WTC11 (cell line): ENCODE measurements around the gene ARSB.

Source experiments
- CTCF ChIP-seq: fragments of 200-600 bp; IDR thresholded peaks from 2 replicates; pipeline ENCODE4 v1.8.0; 2022; ENCODE audit warnings: antibody characterized with exemption
- USF2 ChIP-seq: sonication (generic); formaldehyde crosslinking; IDR thresholded peaks from 2 replicates; pipeline ENCODE4 v1.8.1; 2023; ENCODE audit warnings: mild to moderate bottlenecking, missing genetic modification reagents, moderate library complexity
- ZMAT4 ChIP-seq: fragments of 250-450 bp; sonication (Bioruptor Pico); IDR thresholded peaks from 2 replicates; pipeline ENCODE4 v1.9.0; 2021; ENCODE audit warnings: mild to moderate bottlenecking

GRCh38 chr5:78760366-78760765 is 224.7 kb downstream of the ARSB start:
- TF ChIP-seq CTCF, result no peak
- TF ChIP-seq ZMAT4 (CRISPR knock-in tag), result no peak
- no peak for TF ChIP-seq USF2
